T1000 (cell line): ENCODE results near the gene ADGRD1.

Source experiments
- DNase-seq: peaks from one replicate; lab custom pipeline; 2025; ENCODE audit warnings: mixed read lengths; lab: John Stamatoyannopoulos, UW

ADGRD1 gene

DNA sequence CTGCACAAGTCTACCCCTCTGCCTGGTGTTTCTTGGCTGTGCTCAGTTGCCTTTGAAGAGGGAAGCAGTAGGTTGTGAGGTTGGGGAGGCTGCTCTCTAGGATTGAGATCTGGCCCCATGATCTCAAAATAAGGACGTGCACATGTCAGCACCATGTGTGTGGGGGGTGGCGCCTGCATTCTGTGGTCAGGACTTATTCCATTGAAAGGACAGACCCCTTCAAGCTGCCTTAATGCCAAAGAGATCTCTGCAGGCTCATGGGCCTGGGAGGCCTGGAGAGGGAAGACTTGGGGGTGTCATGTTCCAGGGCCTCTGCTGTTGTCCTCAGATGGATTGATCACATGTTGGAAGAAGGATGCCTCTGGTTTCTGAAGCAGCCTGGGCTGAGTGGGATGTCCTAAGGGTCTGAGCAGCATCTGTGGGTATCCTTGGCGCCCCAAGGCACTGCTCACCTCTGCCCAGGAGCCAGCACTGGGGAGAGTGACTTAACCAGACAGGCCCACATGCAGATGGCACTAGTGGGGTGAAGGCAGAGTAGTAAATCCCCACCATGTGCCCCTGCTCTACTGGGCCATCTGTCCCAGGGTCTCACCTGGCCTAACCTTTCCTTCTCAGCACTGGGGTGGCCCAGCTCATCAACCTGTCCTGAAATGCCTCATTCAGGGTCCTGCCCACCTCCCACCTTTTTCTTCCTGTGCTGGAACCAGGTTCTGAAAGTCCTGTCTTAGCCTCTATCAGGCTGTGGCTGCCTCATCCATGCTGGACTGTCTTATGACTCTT is 118.9 kb downstream of the ADGRD1 start:
- no peak for DNase-seq

DNA sequence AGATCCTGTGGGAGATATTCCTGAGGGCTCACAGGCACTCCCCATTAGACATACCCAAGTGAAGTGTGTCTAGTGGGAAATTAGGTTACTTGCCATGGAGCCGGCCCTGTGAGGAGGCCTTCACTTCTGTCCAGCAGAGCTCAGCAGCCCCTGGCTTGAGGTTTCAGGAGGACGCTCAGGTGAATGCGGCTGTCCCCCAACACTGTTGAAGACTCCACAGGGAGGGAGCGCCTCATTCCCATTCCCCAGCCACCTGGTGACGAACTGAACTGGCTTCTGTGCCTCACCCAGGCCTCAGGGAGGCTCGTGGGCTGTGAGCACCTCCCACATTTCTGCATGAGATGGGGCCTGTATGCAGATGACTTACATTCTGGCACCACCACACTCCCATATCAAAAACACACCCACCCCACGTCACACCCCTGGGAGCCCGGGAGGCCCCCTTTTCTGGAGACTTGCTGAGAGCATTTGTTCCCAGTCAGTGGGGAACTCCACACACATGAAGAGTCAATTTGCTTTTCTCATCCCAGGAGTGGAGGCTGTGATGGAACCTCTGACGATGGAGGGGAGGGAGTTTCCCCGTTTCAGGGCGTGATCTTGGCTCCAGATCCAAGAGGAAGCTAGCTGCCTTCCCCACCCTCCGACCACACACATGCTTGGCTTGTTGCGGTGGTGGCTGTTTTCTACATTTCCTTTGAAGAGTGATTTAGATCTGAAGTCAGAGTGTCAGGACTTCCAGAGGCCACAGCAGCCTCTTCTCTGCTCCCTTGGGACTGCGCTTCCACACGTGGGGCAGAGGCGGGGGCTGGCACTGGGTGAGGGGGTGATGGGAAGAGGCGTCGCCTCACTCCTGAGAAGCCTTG is 120.7 kb downstream of the ADGRD1 start:
- DNase-seq, result no peak

DNA sequence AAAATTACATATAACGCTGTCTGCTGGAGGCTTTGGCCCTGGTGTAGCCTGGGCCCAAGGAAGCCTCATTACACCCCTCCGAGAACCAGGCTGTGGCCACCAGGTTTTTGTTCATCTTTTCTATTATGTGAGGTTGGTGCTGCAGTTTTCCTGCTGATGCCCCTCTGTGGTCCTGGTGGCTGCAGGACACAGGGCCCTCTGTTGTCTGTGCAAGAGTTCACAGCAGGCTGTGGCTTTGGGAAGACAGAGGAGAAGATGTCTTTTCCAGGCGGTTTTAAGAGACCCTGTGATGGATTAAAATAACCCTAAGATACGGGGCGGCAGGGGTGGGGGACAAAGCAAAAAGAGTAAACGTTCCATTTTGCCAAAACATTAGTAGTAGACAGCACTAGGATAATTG is 121.5 kb downstream of the ADGRD1 start:
- no peak for DNase-seq

DNA sequence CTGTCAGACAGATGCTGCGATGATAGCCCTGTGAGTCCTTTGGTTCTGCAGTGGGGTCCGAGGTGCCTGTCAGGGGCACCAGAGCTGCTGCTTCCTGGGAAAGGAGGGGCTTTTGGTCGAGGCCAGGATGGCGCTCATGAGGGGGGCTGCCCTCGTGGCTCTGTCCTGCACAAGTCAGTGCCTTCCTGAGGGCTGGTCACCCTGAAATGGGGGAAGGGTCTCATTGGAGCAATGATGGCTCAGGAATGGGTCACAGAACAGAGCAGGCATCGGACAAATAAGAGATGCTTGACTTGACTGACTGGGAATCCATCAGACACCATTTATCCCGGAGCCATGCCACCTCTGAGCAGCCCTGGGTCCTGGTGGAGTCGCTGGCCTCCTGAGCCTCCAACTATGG is 121.9 kb downstream of the ADGRD1 start:
- DNase-seq, result no peak

DNA sequence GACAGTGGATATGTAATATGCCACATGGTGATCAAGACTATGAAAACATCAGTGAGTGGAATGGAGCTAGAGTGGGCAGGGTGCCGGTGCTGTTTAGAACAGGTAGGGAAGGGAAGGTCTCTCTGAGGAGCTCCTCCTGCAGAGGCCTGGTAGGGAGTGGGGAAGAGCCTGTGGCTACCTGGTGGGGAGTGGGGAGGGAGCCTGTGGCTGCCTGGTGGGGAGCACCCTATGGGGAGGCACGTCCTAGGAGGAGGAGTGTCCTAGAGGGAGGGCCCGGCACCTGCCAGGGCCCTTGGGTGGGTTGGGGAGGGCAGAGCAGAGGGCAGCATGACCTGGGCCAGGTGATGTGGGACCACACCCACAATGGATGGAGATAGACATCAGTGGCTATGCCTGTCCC is 122.6 kb downstream of the ADGRD1 start:
- no peak for DNase-seq

DNA sequence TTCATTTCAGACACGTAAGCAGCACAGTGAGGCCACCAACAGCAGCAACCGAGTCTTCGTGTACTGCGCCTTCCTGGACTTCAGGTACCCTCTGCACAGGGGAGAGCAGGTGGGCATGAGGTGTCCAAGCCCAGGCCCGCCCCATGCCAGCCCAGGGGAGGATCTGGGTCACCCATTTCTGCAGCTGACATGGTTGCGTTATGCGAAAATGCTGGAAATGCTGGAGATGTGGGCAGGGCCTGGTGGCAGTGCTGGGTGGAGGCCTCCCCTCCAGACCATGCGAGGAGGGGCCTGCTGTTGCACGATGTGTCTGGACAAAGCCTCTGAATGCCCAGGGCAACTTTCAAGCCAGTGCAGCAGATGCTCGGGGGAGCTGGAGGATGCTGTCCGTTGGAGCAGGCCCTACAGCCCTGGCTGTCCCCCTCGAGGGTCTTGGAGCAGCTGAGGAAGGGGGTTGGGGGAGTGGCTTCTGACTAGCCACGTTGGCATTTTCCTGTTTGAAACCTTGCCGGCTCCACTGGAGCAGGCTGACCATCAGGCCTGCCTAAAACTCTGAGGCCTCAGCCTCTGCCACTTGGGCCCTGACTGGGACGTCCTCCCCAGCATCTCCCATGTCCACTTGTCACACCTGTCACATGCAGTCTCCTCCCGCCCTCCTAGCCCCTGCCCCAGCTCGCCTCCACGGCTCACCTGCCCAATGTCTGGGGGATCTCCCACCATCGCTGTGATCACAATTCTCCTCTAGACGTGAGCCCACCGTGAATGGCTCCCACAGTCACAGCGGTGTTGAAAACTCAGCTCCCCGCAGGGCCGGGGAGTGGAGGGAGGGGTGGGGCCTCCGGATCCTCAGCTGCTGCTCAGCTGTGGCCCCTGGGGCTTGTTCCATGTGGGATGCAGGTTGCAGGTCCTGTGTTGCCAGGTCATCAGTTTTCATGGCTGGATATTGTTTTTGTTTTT is 123.4 kb downstream of the ADGRD1 start:
- no peak for DNase-seq

DNA sequence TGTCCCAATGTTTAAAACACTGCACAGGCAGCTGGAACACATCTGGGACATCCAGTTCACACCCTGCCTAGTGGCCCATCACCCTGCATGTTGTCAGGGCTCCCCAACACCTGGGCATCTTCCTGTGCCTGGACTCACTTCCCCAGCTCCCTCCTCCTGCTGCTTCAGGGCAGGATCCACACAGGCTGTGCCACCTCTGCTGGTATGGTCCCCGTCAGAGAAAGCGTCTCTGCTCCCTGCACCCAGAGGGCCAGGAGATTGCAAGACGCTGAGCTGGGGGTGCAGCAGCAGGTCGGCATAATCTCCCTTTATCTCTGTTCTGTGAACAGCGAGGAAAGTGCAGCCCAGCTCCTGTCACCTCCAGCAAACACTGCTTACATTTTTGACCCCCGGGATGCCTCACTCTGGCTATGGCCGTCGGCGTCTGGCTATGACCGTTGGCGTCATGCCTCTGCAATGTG is 124.3 kb downstream of the ADGRD1 start:
- no peak for DNase-seq

DNA sequence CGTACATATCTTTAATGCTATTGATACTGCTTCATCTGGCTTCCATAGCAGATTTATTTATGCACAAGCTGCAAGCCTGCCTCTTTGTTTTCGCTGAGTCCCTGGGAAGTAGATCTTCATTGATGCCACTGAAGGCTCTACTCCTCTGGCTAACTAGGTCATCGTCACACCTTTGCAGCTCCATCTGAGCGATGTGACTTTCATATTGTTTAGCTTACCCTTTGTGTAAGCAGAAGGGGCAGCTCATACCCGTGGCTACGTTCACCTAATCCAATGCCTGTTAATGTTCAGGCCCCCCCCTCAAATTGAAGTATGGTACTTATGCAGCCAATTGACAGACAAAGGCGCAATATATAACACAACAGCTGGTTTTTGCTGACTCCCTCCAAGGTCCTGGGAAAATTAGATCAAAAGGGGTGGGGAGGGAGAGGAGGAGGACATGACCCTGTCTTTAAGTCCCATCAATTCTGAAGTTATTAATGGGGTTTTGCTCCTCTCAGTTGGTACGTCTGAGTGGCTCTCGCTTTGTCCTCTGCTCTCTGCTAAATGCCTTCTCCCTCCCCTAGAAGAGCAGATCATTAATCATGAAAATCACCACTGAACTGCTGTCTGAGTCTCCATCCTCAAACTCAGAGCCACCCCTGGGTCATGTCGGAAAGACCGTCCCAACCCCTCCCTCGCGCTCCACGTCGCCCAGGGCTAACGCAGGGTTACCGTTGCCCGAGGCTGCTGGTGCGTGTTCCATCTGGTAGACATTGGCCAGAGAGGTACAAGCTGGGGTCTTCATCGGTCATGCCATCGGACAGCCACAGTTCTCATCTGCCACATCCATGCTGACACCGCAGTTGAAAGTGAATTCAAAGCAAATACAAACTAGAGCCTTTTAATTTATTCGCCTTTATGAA is 128.8 kb downstream of the ADGRD1 start:
- no peak for DNase-seq

DNA sequence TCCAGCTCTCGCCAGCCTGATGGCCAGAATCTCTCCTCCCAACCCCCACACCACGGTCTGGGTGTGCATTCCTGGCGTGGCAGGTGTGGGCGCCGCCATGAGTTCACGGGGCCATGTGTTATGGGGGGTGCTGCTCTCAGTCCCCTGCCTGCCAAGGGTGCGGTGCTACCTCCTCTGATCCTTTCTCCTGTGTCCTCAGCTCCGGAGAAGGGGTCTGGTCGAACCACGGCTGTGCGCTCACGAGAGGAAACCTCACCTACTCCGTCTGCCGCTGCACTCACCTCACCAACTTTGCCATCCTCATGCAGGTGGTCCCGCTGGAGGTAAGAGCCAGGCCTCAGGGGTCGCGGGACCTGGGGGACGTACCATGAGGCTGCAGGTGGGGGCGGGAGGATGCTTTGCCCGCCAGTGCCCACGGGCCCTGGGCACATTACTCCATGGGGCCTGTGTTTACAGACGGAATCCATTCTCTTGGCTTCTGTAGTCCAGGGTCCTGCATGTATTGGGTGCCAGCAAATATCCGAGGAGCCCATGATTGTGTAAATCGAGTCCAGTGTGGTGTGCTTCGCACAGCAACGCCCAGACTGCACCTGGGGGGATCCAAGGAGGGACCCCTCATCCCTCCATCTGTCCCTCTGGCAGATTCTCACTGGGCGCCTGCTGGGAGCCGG is 130.8 kb downstream of the ADGRD1 start:
- DNase-seq, result no peak

DNA sequence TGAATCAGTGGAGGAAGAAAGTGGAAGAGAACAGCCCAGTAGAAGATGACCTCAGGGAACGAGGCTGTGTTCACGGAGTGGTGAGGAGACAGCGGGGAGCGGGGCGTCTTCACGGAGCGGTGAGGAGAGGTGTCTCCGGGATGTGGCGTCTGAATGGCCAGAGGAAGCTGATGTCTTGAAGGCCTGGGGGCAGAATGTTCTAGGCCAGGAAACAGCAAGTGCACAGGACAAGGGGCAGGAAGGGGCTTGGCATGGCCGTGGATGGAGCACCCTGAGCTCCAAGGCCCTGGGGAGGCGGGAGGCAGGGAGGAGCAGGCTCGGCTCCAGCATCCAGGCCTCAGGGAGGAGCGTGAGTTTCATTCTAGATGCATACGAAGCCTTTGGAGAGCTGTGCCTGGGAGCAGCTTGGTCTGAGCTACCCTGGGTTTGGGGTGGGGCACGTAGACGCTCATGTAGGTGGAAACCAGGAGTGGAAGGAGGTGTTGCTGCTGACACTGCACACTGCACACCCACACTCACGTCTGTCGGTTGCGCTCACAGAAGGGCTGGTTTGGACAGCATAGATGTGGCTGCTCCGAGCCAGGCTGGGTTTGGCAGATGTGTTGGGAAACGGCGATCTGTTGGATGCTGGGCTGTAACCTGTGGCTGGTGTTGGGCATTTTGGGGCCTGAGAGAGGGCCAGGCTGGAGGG is 131.6 kb downstream of the ADGRD1 start:
- DNase-seq, result no peak

DNA sequence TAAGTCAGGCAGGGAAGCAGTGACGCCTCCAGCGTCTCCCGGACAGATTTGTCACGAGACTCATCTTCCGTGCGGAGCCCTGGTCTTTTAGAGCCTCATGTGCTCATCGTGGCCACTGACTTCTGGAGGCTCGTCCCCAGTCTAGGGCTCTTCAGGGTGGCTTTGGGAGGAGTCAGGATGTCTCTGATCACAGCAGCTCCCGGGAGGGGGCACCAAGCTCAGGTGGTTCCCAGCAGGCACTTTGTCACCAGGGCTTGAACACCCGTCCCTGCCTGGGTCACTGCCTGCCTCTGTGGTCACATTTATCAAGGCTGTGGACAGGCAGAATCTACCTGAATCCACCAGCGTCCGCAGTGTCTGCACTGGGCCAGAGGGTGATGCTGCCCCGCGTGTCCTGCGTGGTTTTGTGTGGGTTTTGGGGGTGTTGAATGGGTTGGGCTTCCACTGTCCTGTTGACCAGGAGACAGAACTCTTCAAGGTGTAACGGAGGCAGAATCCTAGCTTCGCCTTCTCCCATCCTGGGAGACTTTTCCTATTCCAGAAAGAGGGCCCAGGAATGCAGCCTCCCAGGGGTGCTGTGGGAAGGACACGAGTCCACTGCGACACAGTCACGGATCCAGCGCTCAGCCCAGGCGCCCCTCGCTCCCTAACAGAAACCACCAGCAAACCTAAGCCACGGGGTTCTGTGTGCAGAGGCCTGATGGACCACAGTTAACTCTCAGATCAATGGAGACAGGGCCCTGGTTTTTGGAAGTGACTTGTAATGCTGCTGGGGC is 132.3 kb downstream of the ADGRD1 start:
- no peak for DNase-seq

DNA sequence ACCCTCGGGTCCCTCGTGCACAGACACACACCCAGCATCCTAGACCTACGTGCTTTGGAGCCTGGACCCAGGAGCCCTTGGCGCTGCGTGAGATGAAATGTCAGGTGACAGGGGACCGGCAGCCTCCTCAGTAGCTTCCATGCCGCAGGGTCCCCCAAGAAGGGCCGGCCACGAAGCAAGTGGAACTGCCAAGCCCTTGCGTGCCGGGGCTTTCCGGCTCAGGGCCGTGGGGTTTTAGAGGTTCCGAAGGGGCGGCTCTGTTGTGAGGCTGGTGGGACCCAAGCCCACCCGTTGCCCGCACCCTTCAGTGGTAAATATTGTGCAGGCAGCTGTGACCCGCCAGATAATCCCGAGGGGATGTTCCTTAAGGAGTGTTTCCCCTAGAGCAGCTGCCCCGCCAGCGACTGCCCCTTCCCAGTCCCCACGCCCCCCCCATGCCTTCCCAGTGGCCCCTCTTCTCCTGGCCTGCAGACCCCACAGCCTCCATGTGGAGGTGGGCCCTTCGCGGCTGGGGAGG is 133.7 kb downstream of the ADGRD1 start:
- DNase-seq, result no peak

DNA sequence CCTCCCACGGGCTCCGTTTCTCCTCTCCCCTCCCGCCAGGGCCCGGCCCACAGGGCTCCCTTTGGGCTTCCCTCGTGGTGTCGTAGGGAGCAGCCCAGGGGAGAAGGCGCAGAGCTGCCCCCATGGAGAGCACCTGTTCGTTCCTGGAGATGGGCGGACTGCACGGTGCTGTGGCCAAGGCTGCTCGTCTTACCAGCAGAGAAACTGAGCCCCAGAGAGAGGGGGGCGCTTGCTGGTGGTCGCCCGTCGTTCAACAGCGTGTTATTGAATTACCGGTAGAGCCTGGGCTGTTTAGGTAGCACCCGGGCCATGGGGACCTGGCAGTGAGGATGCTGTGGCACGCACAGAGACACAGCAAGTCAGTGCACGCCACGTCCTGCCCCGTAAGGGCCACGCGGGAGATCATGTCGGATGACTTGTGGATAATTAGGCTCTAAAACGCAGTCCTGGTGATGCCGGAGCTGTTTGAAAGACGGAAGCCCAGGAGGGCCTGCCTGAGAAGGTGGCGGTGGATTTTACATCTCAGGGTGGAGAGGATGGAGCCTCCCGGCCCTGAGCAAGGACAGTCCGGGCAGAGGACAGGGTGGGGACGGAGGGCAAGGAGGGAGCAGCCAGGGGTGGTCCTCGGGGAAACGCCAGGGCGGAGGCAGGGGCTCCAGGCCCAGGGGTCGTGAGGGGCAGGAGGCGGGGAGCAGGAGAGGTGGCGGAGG is 134.4 kb downstream of the ADGRD1 start:
- no peak for DNase-seq

DNA sequence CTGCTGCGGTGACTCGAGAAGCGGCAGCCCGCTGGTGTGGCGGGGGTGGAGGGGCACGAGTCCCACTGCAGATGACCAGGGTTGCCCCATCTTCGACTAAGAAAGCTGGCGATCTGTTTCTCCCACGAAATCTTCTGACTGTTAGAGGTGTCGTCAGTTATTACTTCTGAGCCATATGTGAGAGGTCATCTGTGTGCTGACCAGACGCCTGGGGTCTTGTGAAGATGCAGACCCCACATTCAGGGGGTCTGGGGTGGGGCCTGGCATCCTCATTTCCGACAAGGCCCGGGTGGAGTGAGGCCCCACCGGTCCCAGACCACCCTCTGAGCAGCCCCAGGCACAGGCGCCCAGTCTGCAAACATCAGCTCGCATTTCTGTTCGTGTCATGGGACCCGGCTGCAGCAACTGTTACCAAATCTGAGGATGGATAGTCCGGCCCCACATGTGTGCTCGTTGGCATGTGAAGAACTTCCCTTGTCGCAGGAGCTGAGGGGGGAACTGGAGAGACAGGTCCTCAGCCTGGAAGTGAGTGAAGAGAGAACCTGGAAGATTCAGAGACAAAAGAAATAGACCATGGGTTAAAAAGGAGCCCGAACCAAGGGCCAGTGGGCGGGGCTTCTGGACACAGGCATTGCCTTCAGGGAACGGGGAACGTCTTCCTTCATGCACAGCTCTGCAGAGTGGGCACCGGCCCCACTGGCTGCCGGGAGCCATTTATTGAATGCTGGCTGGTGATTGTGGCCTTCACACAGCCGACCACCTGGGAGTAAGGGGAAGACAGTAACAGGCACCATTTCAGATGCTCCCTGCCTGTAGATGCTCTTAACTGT is 135.2 kb downstream of the ADGRD1 start:
- no peak for DNase-seq

DNA sequence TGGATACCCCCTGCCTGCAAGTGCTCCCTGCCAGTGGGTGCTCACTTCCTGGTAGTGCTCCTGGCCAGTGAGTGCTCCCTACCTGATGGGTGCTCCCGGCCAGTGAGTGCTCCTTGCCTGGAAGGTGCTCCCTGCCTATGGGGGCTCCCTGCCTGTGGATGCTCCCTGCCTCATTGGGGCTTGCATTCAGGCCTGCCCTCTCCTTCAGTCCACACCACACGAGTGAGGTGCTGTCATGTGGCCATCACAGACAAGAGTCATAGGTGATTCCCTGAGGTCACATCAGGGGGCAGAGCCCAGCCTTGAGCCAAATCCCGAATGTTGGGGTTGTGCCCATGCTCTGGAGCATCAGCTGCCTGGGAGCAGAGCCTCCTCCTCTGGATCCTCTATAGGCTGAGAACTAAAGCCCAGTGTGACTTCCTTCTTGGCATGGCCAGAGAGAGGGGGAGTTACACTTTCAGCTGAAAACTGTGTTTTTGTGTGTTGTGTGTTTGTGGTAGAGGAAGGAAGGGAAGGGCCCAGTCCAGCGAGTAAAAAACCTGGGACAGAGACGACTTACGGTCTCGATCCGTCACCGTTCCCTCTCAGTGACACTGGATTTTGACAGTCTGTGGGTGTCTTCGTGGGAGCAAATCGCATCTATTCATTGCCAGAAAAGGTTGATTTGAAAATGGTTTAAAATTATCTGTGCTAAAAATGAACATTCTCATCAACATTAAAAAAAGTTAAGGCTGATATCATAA is 136.0 kb downstream of the ADGRD1 start:
- DNase-seq, result no peak
